NOMO-1 treated with DMSO at 0.1 percent for 48 hours (cell line): ENCODE results near the gene SPNS2.

Experiments used
- DNase-seq: peaks from one replicate; lab custom pipeline; 2025; ENCODE audit not compliant: unreplicated experiment; lab: John Stamatoyannopoulos, UW

SPNS2 gene

GRCh38 chr17:4586043-4586442 lies 87.4 kb downstream of the SPNS2 start:
- DNase-seq, result no peak

GRCh38 chr17:4587195-4587594 lies 88.5 kb downstream of the SPNS2 start:
- DNase-seq, result no peak

- no peak for DNase-seq
These were observed 89.1 kb downstream of the SPNS2 start for GRCh38 chr17:4587803-4588202.

- no peak for DNase-seq
These were observed 89.7 kb downstream of the SPNS2 start for GRCh38 chr17:4588391-4588790.
